HFF-Myc (cell line): Measurements from ENCODE around the gene RNF175.
A peak's percentile ranks its signal among the peaks of the same experiment; 100 is the strongest.

Experiments used
- DNase-seq: peaks from one replicate; pipeline ENCODE4 v3.0.0-alpha.2; 2011; ENCODE audit warnings: low read depth; ENCODE audit errors: extremely low read depth
- H3K4me3 ChIP-seq: replicated peaks from 2 replicates; pipeline ENCODE4 v1.5.1; 2011; ENCODE audit warnings: low read depth, mild to moderate bottlenecking, control low read depth, low read length
- CTCF ChIP-seq: IDR thresholded peaks from 2 replicates; pipeline ENCODE4 v1.5.1; 2012; ENCODE audit warnings: mild to moderate bottlenecking, low read depth, low read length, control low read depth; ENCODE audit errors: missing control alignments

The RNF175 gene

GRCh38 chr4:153735906-153736461 is 23.8 kb downstream of the RNF175 start:
- no peak for DNase-seq
- TF ChIP-seq CTCF: no peak
- H3K4me3 ChIP-seq: no peak overlapping the region

- no peak overlapping the region for H3K4me3 ChIP-seq
- DNase-seq: no peak
- no peak for TF ChIP-seq CTCF
Measured at GRCh38 chr4:153733751-153734448, 25.9 kb downstream of the RNF175 start.

- peak; percentile 99 for DNase-seq
- no peak for TF ChIP-seq CTCF
Measured at GRCh38 chr4:153731239-153731638, 28.6 kb downstream of the RNF175 start.

GRCh38 chr4:153729895-153730294 is 29.9 kb downstream of the RNF175 start:
- no peak for DNase-seq
- no peak for TF ChIP-seq CTCF
- no peak overlapping the region for H3K4me3 ChIP-seq

More at GRCh38 chr4:153731239-153731638, 28.6 kb downstream of the RNF175 start:
- no peak overlapping the region for H3K4me3 ChIP-seq

GRCh38 chr4:153728660-153729059 is 31.2 kb downstream of the RNF175 start:
- DNase-seq: no peak
- no peak overlapping the region for H3K4me3 ChIP-seq
- TF ChIP-seq CTCF: no peak

GRCh38 chr4:153728151-153728550 is 31.7 kb downstream of the RNF175 start:
- no peak overlapping the region for H3K4me3 ChIP-seq
- no peak for DNase-seq
- TF ChIP-seq CTCF: no peak

- TF ChIP-seq CTCF: no peak
- DNase-seq: no peak
- no peak overlapping the region for H3K4me3 ChIP-seq
Measured at GRCh38 chr4:153725831-153726154, 34.0 kb downstream of the RNF175 start.
